Ammon's horn (tissue), 1 donor: Measurements from ENCODE around the gene XRCC1.
"Not testable (repeated sequence)": the region's sequence is repeated elsewhere in the genome, so short reads cannot be mapped to it uniquely, and the experiment has no call there.

Experiments used
- DNase-seq: peaks from one replicate; pipeline ENCODE4 v3.0.0-alpha.2; 2016; ENCODE audit warnings: low spot score

Gene XRCC1

GRCh38 chr19:43600326-43600725, 25.0 kb upstream of the XRCC1 start:
- not testable (repeated sequence) for DNase-seq

GRCh38 chr19:43599635-43600295, 24.4 kb upstream of the XRCC1 start:
- peak; percentile 32 for DNase-seq

DNA sequence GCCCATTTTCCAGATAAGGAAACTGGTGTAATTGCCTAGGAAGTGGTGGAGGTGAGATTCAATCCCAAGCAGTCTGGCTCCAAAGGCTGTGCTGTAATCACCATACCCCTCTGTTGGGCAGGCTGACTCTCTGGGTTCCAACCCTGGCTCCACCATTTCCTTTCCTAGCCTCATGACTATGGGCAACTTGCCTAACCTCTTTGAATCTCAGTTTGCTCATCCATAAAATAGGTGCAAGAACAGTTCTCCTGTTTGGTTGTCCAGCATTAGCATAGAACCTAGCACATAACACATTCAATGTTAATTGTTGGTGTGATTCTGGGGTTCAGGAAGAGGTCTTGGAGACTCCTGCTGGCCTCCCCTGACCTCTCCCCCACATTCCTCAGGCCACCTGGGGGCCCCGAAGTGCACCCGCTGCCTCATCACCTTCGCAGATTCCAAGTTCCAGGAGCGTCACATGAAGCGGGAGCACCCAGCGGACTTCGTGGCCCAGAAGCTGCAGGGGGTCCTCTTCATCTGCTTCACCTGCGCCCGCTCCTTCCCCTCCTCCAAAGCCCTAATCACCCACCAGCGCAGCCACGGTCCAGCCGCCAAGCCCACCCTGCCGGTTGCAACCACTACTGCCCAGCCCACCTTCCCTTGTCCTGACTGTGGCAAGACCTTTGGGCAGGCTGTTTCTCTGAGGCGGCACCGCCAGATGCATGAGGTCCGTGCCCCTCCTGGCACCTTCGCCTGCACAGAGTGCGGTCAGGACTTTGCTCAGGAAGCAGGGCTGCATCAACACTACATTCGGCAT, 23.3 kb upstream of the XRCC1 start:
- no peak for DNase-seq

DNA sequence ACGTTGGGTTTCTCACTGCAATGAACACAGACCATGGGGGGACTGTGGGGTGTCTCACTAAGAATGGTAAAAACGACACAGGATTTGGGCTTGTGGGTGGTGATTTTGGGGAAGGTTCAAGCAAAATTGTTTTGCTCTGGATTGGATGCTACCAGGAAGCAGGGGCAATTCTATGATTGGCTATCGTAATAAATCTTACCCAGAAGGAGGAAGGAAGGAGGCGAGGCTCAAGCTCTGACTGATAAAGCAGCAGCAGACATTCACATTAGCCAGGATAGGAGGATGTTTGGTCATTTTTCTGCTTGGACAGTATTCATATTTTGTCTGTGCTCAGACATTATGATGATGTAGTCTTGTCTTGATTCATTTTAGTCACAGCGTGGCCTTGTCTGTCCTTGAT, 22.5 kb upstream of the XRCC1 start:
- no peak for DNase-seq

- DNase-seq, result no peak
Observed at GRCh38 chr19:43596842-43597461, 21.6 kb upstream of the XRCC1 start.

- DNase-seq, result peak; percentile 99
Observed at GRCh38 chr19:43595999-43596841, 20.9 kb upstream of the XRCC1 start, which contains the start of the genes IRGQ and ZNF576. TSS of gene IRGQ (minus strand) at chr19:43596134. CDS start at chr19:43595338, 796 bp downstream. TSS of gene ZNF576 (plus strand) at chr19:43596595. CDS start at chr19:43597109, 514 bp downstream.

DNA sequence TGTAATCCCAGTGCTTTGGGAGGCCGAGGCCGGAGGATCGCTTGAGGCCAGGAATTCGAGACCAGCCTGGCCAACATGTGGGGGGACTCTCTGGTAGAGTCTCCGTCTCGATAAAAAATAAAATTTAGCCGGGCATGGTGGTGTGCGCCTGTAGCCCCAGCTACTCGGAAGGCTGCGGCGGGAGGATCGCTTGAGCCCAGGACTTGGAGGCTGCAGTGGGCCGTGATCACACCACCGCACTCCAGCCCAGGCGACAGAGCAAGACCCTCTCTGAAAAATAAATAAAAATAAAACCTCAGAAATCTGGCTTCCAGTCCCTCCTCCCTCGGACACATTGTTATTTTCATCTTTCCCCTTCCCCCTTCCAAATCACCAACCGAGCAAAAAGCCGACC, 20.3 kb upstream of the XRCC1 start:
- DNase-seq, result no peak

- DNase-seq, result peak; percentile 55
Observed at GRCh38 chr19:43594710-43595604, 19.6 kb upstream of the XRCC1 start.

- no peak for DNase-seq
Observed at GRCh38 chr19:43594081-43594697, 18.9 kb upstream of the XRCC1 start.

GRCh38 chr19:43592800-43593350, 17.5 kb upstream of the XRCC1 start:
- DNase-seq, result no peak

GRCh38 chr19:43591904-43592772, 16.8 kb upstream of the XRCC1 start:
- no peak for DNase-seq

- DNase-seq, result no peak
Observed at GRCh38 chr19:43589678-43590077, 14.4 kb upstream of the XRCC1 start.

GRCh38 chr19:43589277-43589676, 13.9 kb upstream of the XRCC1 start:
- DNase-seq, result no peak

DNA sequence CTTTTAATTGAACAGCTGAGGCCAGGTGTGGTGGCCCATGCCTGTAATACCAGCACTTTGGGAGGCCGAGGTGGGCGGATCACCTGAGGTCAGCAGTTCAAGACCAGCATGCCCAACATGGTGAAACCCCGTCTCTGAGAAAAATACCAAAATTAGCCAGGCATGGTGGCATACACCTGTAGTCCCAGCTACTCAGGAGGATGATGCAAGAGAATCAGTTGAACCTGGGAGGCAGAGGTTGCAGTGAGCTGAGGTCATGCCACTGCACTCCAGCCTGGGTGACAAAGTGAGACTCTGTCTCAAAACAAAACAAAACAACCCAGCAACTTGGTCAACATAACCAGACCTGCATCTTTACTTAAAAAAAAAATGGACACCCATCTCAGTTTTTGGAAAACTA, 11.7 kb upstream of the XRCC1 start:
- not testable (repeated sequence) for DNase-seq

DNA sequence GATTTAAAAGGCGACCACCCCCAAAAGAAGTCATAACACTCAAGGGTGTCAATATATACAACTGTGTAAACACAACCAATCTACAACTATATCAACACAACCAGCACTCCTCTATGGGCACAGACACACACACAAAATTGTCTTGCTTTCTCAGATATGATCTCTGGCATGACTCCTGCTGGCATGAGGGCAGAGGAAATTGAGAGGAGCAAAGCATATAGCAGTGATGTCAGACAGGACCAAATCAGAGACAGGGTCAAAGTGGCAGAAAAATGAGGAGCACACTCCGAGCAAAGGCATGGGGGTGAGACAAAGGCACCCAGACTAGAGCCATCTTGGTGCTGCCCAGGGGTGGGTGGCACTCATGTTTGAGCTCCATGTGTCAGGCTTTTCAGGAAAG, 11.0 kb upstream of the XRCC1 start:
- DNase-seq, result no peak

- no peak for DNase-seq
Observed at GRCh38 chr19:43584484-43584883, 9.2 kb upstream of the XRCC1 start.

DNA sequence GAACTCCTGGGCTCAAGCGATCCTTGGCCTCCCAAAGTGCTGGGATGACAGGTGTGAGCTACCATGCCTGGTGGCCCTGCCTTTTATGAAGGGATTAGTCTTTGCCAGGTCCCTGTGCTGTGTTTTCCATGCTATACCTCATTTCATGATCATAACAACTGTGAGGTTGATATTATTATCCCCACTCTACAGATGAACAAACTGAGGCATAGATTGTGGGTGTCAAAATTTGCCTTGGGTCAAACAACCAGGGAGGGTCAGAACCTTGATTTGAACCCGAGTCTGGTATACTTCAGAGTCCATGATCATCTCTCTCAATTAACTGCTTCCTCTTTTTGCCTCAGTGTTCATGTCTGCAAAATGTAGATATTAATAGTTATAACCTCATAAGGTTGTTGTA, 7.2 kb upstream of the XRCC1 start:
- DNase-seq, result no peak

DNA sequence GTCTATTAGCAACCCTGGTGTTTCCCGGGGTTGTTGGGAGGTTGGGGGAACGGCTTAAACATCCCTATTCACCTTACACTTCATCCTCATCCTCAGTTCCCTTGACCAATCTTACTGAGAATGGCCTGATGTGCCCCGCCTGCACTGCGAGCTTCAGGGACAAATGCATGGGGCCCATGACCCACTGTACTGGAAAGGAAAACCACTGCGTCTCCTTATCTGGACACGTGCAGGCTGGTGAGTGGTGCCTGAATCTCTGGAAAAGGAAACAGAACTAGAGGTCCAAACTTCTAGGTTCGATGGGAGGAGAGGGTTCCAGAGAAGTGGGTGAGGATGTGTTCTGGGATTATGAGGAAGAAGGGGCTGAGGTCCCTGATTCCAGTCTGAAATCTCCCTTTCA, 6.1 kb upstream of the XRCC1 start:
- DNase-seq, result no peak

DNA sequence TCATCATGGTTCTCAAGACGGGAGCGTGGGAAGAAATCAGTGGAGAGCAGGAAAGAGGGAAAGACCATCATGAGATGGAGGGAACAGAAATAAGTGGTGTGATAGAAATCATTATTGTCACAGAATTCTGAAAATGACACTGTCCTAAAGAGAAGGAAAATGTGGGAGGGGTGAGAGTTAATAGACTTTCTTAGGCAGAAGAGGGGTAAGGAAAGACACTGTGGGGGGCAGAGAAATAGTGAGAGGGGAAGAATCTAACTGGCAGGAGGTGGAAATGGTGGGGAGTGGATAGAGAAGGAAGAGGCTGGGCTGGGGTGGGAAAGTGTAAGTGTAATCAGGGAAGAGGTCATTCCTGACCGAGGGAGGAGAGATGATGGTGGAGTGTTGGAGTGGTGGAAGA, 3.5 kb upstream of the XRCC1 start:
- DNase-seq, result no peak
